ENCODE results near the gene MYO7A. TPM values are rescaled to one million over a fixed set of nuclear protein-coding genes. Genes with fewer than 3 reads are reported as not detected.

The MYO7A gene
- total and polyA plus RNA-seq, 2 experiments from 2014 or later, result not detected

GRCh38 chr11:77189588-77190210, 61.7 kb downstream of the MYO7A start:
- Histone ChIP-seq H3K9me2 (ENCODE audit: insufficient read depth) (no peaks in the 10 kb centered on the region), H3F3A (ENCODE audit: insufficient read depth) (no peaks in the 10 kb centered on the region), H3K27me3 (replicated peaks; ENCODE audit: insufficient read depth) (no peaks in the 10 kb centered on the region), H3K4me1 (ENCODE audit: insufficient read depth) (no peaks in the 10 kb centered on the region), H3K4me2 (ENCODE audit: unreplicated experiment) (no peak overlapping the region), H3K27ac (no peak overlapping the region), H3K9ac (no peak overlapping the region), H3K9me3 (ENCODE audit: low read depth) (no peaks in the 10 kb centered on the region), H2AFZ (no peak overlapping the region), H3K4me3 (no peak overlapping the region), H4K20me1 (ENCODE audit: insufficient read depth) (no peaks in the 10 kb centered on the region), H3K79me2 (ENCODE audit: insufficient read depth) (no peaks in the 10 kb centered on the region), H3K36me3 (ENCODE audit: low read depth) (no peaks in the 10 kb centered on the region)
- DNase-seq, result no peak
- 90 to 91% methylated on average over 25 to 28 of the region's 28 CpGs for WGBS, 2 experiments (ENCODE audit: low coverage in 1 of 2, low lambda C conversion rate in 2 of 2, missing lambda C conversion rate in 2 of 2)
- in situ Hi-C loops (cut with MboI), result loop anchor here (10.0 kb wide), 2 partner anchors 365 to 425 kb away; no protein-coding TSS in a partner anchor
- TF ChIP-seq EZH2 (IDR thresholded peaks at IDR 0.05; ENCODE audit: insufficient read depth, poor library complexity, severe bottlenecking) (no peak), EZH2phosphoT487 (IDR thresholded peaks at IDR 0.05; ENCODE audit: insufficient read depth, low read depth) (no peak)

- Histone ChIP-seq H3K4me2 (ENCODE audit: unreplicated experiment) (no peak overlapping the region), H3K9me3 (ENCODE audit: low read depth) (no peaks in the 10 kb centered on the region), H4K20me1 (ENCODE audit: insufficient read depth) (no peaks in the 10 kb centered on the region), H3K27me3 (replicated peaks; ENCODE audit: insufficient read depth) (no peaks in the 10 kb centered on the region), H3K79me2 (ENCODE audit: insufficient read depth) (no peaks in the 10 kb centered on the region), H3K4me3 (no peak overlapping the region), H3F3A (ENCODE audit: insufficient read depth) (no peaks in the 10 kb centered on the region), H3K9ac (no peak overlapping the region), H3K9me2 (ENCODE audit: insufficient read depth) (no peaks in the 10 kb centered on the region), H2AFZ (no peak overlapping the region), H3K4me1 (ENCODE audit: insufficient read depth) (no peaks in the 10 kb centered on the region), H3K27ac (no peak overlapping the region), H3K36me3 (ENCODE audit: low read depth) (no peaks in the 10 kb centered on the region)
- no peak for DNase-seq
- TF ChIP-seq EZH2phosphoT487 (IDR thresholded peaks at IDR 0.05; ENCODE audit: insufficient read depth, low read depth) (no peak), EZH2 (IDR thresholded peaks at IDR 0.05; ENCODE audit: insufficient read depth, poor library complexity, severe bottlenecking) (no peak)
- WGBS, 2 experiments (ENCODE audit: low coverage in 1 of 2, low lambda C conversion rate in 2 of 2, missing lambda C conversion rate in 2 of 2), result 76 to 81% methylated on average over 21 of the region's 21 CpGs
- in situ Hi-C loops (cut with MboI), result loop anchor here (10.0 kb wide), 1 partner anchor 424 kb away; no protein-coding TSS in a partner anchor
Measured at GRCh38 chr11:77190331-77191075, 62.5 kb downstream of the MYO7A start.

- no peaks in the 10 kb centered on the region for H3K79me2 ChIP-seq (ENCODE audit: insufficient read depth)
- in situ Hi-C loops (cut with MboI), result loop anchor here (10.0 kb wide), 1 partner anchor 423 kb away; no protein-coding TSS in a partner anchor
- peak overlapping the region; percentile 20 for H3K4me2 ChIP-seq (ENCODE audit: unreplicated experiment)
- H2AFZ ChIP-seq, result peak overlapping the region; percentile 75
- peak overlapping the region; percentile 31; the same call in 1 of the 2 replicates for H3K4me3 ChIP-seq
- no peaks in the 10 kb centered on the region for H4K20me1 ChIP-seq (ENCODE audit: insufficient read depth)
- H3K9ac ChIP-seq, result no peak overlapping the region
- no peak overlapping the region for H3K27ac ChIP-seq
- WGBS, 2 experiments (ENCODE audit: low coverage in 1 of 2, low lambda C conversion rate in 2 of 2, missing lambda C conversion rate in 2 of 2), result 49 to 62% methylated on average over 11 of the region's 11 CpGs
- peak; percentile 29 for DNase-seq
- H3K36me3 ChIP-seq (ENCODE audit: low read depth), result no peaks in the 10 kb centered on the region
- H3K9me3 ChIP-seq (ENCODE audit: low read depth), result no peaks in the 10 kb centered on the region
- H3K9me2 ChIP-seq (ENCODE audit: insufficient read depth), result no peaks in the 10 kb centered on the region
- no peaks in the 10 kb centered on the region for H3K27me3 ChIP-seq (replicated peaks; ENCODE audit: insufficient read depth)
- no peak for TF ChIP-seq EZH2 (IDR thresholded peaks at IDR 0.05; ENCODE audit: insufficient read depth, poor library complexity, severe bottlenecking)
- no peak for TF ChIP-seq EZH2phosphoT487 (IDR thresholded peaks at IDR 0.05; ENCODE audit: insufficient read depth, low read depth)
- no peaks in the 10 kb centered on the region for H3K4me1 ChIP-seq (ENCODE audit: insufficient read depth)
- H3F3A ChIP-seq (ENCODE audit: insufficient read depth), result no peaks in the 10 kb centered on the region
Measured at GRCh38 chr11:77191429-77191822, 63.4 kb downstream of the MYO7A start.

GRCh38 chr11:77191823-77192495, 63.9 kb downstream of the MYO7A start:
- Histone ChIP-seq H3K36me3 (ENCODE audit: low read depth) (no peaks in the 10 kb centered on the region), H2AFZ (peak overlapping the region; percentile 75), H3K9me2 (ENCODE audit: insufficient read depth) (no peaks in the 10 kb centered on the region), H3K27me3 (replicated peaks; ENCODE audit: insufficient read depth) (no peaks in the 10 kb centered on the region), H3K9me3 (ENCODE audit: low read depth) (no peaks in the 10 kb centered on the region), H3K4me2 (ENCODE audit: unreplicated experiment) (peak overlapping the region; percentile 20), H3K4me1 (ENCODE audit: insufficient read depth) (no peaks in the 10 kb centered on the region), H3K27ac (no peak overlapping the region), H3K4me3 (peak overlapping the region; percentile 31; the same call in 1 of the 2 replicates), H3K9ac (no peak overlapping the region), H3K79me2 (ENCODE audit: insufficient read depth) (no peaks in the 10 kb centered on the region), H3F3A (ENCODE audit: insufficient read depth) (no peaks in the 10 kb centered on the region), H4K20me1 (ENCODE audit: insufficient read depth) (no peaks in the 10 kb centered on the region)
- DNase-seq, result peak; percentile 71
- in situ Hi-C loops (cut with MboI), result loop anchor here (10.0 kb wide), 1 partner anchor 423 kb away; no protein-coding TSS in a partner anchor
- TF ChIP-seq EZH2phosphoT487 (IDR thresholded peaks at IDR 0.05; ENCODE audit: insufficient read depth, low read depth) (no peak), EZH2 (IDR thresholded peaks at IDR 0.05; ENCODE audit: insufficient read depth, poor library complexity, severe bottlenecking) (no peak)
- 20% methylated on average over 26 to 27 of the region's 27 CpGs for WGBS, 2 experiments (ENCODE audit: low coverage in 1 of 2, low lambda C conversion rate in 2 of 2, missing lambda C conversion rate in 2 of 2)
